Prostate gland (tissue), 2 donors: Measurements from ENCODE around the gene SPECC1. TPM values are rescaled to one million over a fixed set of nuclear protein-coding genes. Genes with fewer than 3 reads are reported as not detected.

Source experiments
- DNase-seq: peaks from one replicate; pipeline ENCODE4 v3.0.0-alpha.2; 2019; ENCODE audit warnings: low spot score
- H3K27ac ChIP-seq, 2 donors: fragments of 200-600 bp; sonication (generic); 2 replicates each; pipeline ENCODE4 v1.5.1; 2017 to 2019
- H3K27me3 ChIP-seq: fragments of 200-600 bp; sonication (generic); replicated peaks from 2 replicates; pipeline ENCODE4 v1.5.1; 2019; ENCODE audit not compliant: insufficient read depth
- H3K36me3 ChIP-seq, 2 donors: fragments of 200-600 bp; sonication (generic); 1 replicate in 1 of 2; 2 replicates in 1 of 2; pipeline versions ENCODE4 v1.5.1 to v1.8.1; 2017 to 2019
- H3K4me1 ChIP-seq: fragments of 200-600 bp; sonication (generic); replicated peaks from 2 replicates; pipeline ENCODE4 v1.5.1; 2019
- H3K4me3 ChIP-seq, 2 donors: fragments of 200-600 bp; sonication (generic); 2 replicates each; pipeline ENCODE4 v1.5.1; 2017 to 2019
- H3K9me3 ChIP-seq: fragments of 200-600 bp; sonication (generic); 2 replicates; pipeline ENCODE4 v1.5.1; 2017
- CTCF ChIP-seq, 4 experiments: fragments of 200-600 bp in 2 of 4; fragments of 450-650 bp in 2 of 4; sonication (generic) in 2 of 4; IDR thresholded peaks; 1 replicate in 3 of 4; 2 replicates in 1 of 4; pipeline ENCODE4 v1.5.1; 2016 to 2019; ENCODE audit warnings: antibody characterized with exemption in 4 of 4, mild to moderate bottlenecking in 2 of 4, moderate library complexity in 2 of 4
- POLR2A ChIP-seq: fragments of 450-650 bp; IDR thresholded peaks from one replicate; pipeline ENCODE4 v1.6.1; 2016; ENCODE audit warnings: antibody characterized with exemption, mild to moderate bottlenecking
- POLR2AphosphoS5 ChIP-seq: sonication (generic); formaldehyde crosslinking; IDR thresholded peaks from one replicate; pipeline ENCODE4 v1.6.1; 2017; ENCODE audit warnings: antibody characterized with exemption
- WGBS: methylation state at CpG from one replicate; pipeline ENCODE4 v1.1.5; 2018; 5-methylcytosine and 5-hydroxymethylcytosine counted together
- intact Hi-C: fragments of 100-400 bp; cut with DNase I; formaldehyde crosslinking; loops from one replicate; pipeline ENCODE4 v1.14.2; 2022
- total RNA-seq, 2 donors: library from RNA; depleted of rRNA; stranded (reverse); fragments of >200 nt; gene quantifications; one replicate each; pipeline ENCODE4 v1.1.0, GENCODE V29; 2016

SPECC1 gene
- total RNA-seq, 2 donors from 2014 or later, result 29.7 to 85.5 TPM

GRCh38 chr17:20149251-20149650, 140.1 kb downstream of the SPECC1 start:
- intact Hi-C loops, result no loop called here
- TF ChIP-seq POLR2A (no peak), POLR2AphosphoS5 (no peak), CTCF (IDR thresholded peaks at IDR 0.05) (no peak)
- 37% methylated on average over 4 of the region's 4 CpGs for WGBS
- no peaks in the 10 kb centered on the region for H3K9me3 ChIP-seq
- H3K4me1 ChIP-seq, result no peaks in the 10 kb centered on the region
- no peaks in the 10 kb centered on the region for H3K27me3 ChIP-seq
- H3K27ac ChIP-seq, result no peak overlapping the region
- H3K36me3 ChIP-seq, result no peaks in the 10 kb centered on the region
- H3K4me3 ChIP-seq, result no peak overlapping the region
- no peak for DNase-seq

GRCh38 chr17:20151174-20151573, 142.0 kb downstream of the SPECC1 start:
- no peaks in the 10 kb centered on the region for H3K36me3 ChIP-seq
- H3K4me3 ChIP-seq, result no peak overlapping the region
- H3K4me1 ChIP-seq, result no peaks in the 10 kb centered on the region
- H3K27me3 ChIP-seq, result no peaks in the 10 kb centered on the region
- 83% methylated on average over 5 of the region's 5 CpGs for WGBS
- no peaks in the 10 kb centered on the region for H3K9me3 ChIP-seq
- DNase-seq, result no peak
- no peak for TF ChIP-seq CTCF (IDR thresholded peaks at IDR 0.05)
- no peak for TF ChIP-seq POLR2AphosphoS5
- TF ChIP-seq POLR2A, result no peak
- intact Hi-C loops, result no loop called here
- H3K27ac ChIP-seq, result no peak overlapping the region

- H3K4me1 ChIP-seq, result no peaks in the 10 kb centered on the region
- H3K27me3 ChIP-seq, result no peaks in the 10 kb centered on the region
- WGBS, result 91% methylated on average over 2 of the region's 2 CpGs
- H3K4me3 ChIP-seq, result no peak overlapping the region
- DNase-seq, result no peak
- intact Hi-C loops, result no loop called here
- H3K36me3 ChIP-seq, result no peaks in the 10 kb centered on the region
- H3K27ac ChIP-seq, result no peak overlapping the region
- no peak for TF ChIP-seq POLR2A
- TF ChIP-seq CTCF (IDR thresholded peaks at IDR 0.05), result no peak
- no peak for TF ChIP-seq POLR2AphosphoS5
- no peaks in the 10 kb centered on the region for H3K9me3 ChIP-seq
These were observed 144.1 kb downstream of the SPECC1 start for GRCh38 chr17:20153231-20153630.

GRCh38 chr17:20154286-20155000, 145.3 kb downstream of the SPECC1 start:
- WGBS, result 91% methylated on average over 11 of the region's 11 CpGs
- Histone ChIP-seq H3K4me3 (no peak overlapping the region), H3K27me3 (no peaks in the 10 kb centered on the region), H3K9me3 (no peaks in the 10 kb centered on the region), H3K27ac (no peak overlapping the region), H3K4me1 (no peaks in the 10 kb centered on the region), H3K36me3 (no peaks in the 10 kb centered on the region)
- intact Hi-C loops, result no loop called here
- no peak for DNase-seq
- TF ChIP-seq POLR2AphosphoS5, result no peak
- no peak for TF ChIP-seq CTCF (IDR thresholded peaks at IDR 0.05)
- TF ChIP-seq POLR2A, result no peak
